Uterus (tissue), 2 donors: ENCODE results near the gene CHD1L.

Experiments used
- POLR2A ChIP-seq, 2 donors: fragments of 450-650 bp; IDR thresholded peaks; one replicate each; pipeline ENCODE4 v1.6.1; 2016; ENCODE audit warnings: antibody characterized with exemption in 2 of 2, mild to moderate bottlenecking in 1 of 2, moderate library complexity in 1 of 2
- TF ChIP-seq, protein P1 (sequence below), 4 experiments: fragments of 200-600 bp in 2 of 4; fragments of 450-650 bp in 2 of 4; sonication (generic) in 2 of 4; IDR thresholded peaks; one replicate each; pipeline ENCODE4 v1.5.1; 2016 to 2019; ENCODE audit warnings: antibody characterized with exemption in 4 of 4, mild to moderate bottlenecking in 2 of 4, moderate library complexity in 1 of 4

DNA sequence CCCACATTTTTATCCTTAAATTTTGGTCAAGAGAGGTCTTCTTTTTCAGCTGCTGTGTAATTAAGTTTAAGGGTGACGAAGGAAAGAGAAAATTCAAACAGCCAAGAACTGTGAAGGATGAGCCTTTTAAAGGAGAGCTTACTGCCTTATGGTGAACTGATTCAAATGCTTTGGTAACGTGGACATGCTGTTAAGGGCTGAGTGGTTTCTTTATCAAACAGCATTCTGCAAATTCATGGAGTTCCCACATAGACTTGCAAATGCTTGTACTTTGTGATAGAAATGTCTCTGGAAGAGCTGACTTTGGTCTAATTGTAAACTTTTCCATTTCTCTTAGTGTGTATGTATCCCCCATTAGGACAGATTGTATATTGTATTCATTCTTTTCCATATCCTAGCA lies 93.8 kb downstream of the CHD1L start:
- TF ChIP-seq, protein P1, sequence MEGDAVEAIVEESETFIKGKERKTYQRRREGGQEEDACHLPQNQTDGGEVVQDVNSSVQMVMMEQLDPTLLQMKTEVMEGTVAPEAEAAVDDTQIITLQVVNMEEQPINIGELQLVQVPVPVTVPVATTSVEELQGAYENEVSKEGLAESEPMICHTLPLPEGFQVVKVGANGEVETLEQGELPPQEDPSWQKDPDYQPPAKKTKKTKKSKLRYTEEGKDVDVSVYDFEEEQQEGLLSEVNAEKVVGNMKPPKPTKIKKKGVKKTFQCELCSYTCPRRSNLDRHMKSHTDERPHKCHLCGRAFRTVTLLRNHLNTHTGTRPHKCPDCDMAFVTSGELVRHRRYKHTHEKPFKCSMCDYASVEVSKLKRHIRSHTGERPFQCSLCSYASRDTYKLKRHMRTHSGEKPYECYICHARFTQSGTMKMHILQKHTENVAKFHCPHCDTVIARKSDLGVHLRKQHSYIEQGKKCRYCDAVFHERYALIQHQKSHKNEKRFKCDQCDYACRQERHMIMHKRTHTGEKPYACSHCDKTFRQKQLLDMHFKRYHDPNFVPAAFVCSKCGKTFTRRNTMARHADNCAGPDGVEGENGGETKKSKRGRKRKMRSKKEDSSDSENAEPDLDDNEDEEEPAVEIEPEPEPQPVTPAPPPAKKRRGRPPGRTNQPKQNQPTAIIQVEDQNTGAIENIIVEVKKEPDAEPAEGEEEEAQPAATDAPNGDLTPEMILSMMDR (IDR thresholded peaks at IDR 0.05), result no peak
- no peak for TF ChIP-seq POLR2A (IDR thresholded peaks at IDR 0.05)
